Thyroid gland (tissue), 4 donors: Measurements from ENCODE around the gene PRRX1. TPM values are rescaled to one million over a fixed set of nuclear protein-coding genes. Genes with fewer than 3 reads are reported as not detected.
A peak's percentile ranks its signal among the peaks of the same experiment; 100 is the strongest.

Experiments
- DNase-seq, 2 donors: peaks; one replicate each; pipeline ENCODE4 v3.0.0-alpha.2; 2019
- H3K27ac ChIP-seq, 3 donors: fragments of 200-600 bp; sonication (generic); 1 replicate in 2 of 3; 2 replicates in 1 of 3; pipeline ENCODE4 v1.5.1; 2016 to 2019; ENCODE audit warnings: mild to moderate bottlenecking in 1 of 3, moderate library complexity in 1 of 3
- H3K27me3 ChIP-seq: fragments of 200-600 bp; sonication (generic); one replicate; pipeline ENCODE4 v1.5.1; 2019
- H3K36me3 ChIP-seq, 2 donors: fragments of 200-600 bp; sonication (generic); one replicate each; pipeline ENCODE4 v1.5.1; 2016 to 2019
- H3K4me1 ChIP-seq, 2 donors: fragments of 200-600 bp; sonication (generic); one replicate each; pipeline ENCODE4 v1.5.1; 2017 to 2019
- H3K4me3 ChIP-seq, 3 donors: fragments of 200-600 bp; sonication (generic); replicated peaks in 1 of 3; 1 replicate in 2 of 3; 2 replicates in 1 of 3; pipeline ENCODE4 v1.5.1; 2016; ENCODE audit warnings: mild to moderate bottlenecking in 1 of 3
- H3K9me3 ChIP-seq: fragments of 200-600 bp; sonication (generic); one replicate; pipeline ENCODE4 v1.5.1; 2017
- CTCF ChIP-seq, 6 experiments: fragments of 200-600 bp in 3 of 6; fragments of 450-650 bp in 3 of 6; sonication (generic) in 3 of 6; IDR thresholded peaks; one replicate each; pipeline ENCODE4 v1.5.1; 2016 to 2019; ENCODE audit warnings: antibody characterized with exemption in 6 of 6, mild to moderate bottlenecking in 2 of 6, inconsistent platforms in 1 of 6, moderate library complexity in 1 of 6
- POLR2A ChIP-seq, 2 donors: fragments of 450-650 bp; IDR thresholded peaks; one replicate each; pipeline ENCODE4 v1.6.1; 2017; ENCODE audit warnings: antibody characterized with exemption in 2 of 2, mild to moderate bottlenecking in 2 of 2, moderate library complexity in 1 of 2
- WGBS, 2 donors: methylation state at CpG; one replicate each; pipeline ENCODE4 v1.1.5; 2017; 5-methylcytosine and 5-hydroxymethylcytosine counted together
- intact Hi-C: fragments of 100-400 bp; cut with DNase I; formaldehyde crosslinking; loops from one replicate; pipeline ENCODE4 v1.15.1; 2023
- total RNA-seq, 4 donors: library from RNA; depleted of rRNA; stranded (reverse); fragments of >200 nt; gene quantifications; one replicate each; pipeline ENCODE4 v1.2.3, GENCODE V29; 2016

PRRX1 gene
- total RNA-seq, 4 donors from 2014 or later, result 56.4 to 87.3 (median 59.8) TPM

DNA sequence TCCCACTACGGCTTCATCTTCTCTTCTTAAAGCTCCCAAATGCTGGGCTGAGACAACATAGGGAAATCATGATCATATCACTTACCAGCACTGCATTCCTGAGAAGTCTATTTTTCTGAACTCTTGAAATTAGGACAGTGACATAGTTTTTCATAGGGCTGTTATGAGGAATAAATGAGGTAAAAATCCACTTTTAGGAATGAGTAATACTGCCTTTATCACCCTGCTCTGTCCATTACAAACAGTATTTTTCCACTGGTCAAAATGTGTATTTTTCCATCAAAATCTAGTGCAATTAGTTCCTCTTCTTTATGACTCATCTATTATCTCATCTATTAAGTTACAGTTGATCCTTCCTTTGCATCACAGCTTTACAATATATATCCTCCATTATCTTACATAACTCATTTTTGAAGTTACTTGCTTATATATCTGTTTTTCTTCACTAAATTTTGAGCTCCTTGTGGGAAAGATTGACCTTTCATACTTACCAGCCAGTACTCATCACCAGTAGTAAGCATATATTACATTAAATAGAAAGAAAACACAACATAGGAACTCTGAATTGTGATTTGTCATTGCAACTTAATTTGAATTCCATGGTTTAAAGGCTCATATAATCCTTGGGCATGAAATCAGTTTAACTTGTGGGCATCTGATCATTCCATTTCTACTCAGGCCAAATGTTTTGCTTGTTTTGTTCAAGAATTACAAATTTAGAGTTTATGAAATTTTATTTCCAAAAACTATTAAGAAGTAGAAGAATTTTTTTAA is 37.1 kb downstream of the PRRX1 start:
- H3K27ac ChIP-seq, result peak overlapping the region in 1 of 3 donors; percentile 70
- no peak for DNase-seq
- H3K27me3 ChIP-seq, result no peaks in the 10 kb centered on the region
- H3K4me1 ChIP-seq, result peaks cover 13 to 14% of the 10 kb centered on the region in 2 donors
- intact Hi-C loops, result no loop called here
- no peaks in the 10 kb centered on the region for H3K9me3 ChIP-seq
- 81 to 88% methylated on average over 1 of the region's 1 CpG for WGBS, 2 donors
- no peaks in the 10 kb centered on the region for H3K36me3 ChIP-seq
- TF ChIP-seq POLR2A (IDR thresholded peaks at IDR 0.05) (no peak), CTCF (IDR thresholded peaks at IDR 0.05) (no peak)
- H3K4me3 ChIP-seq, result no peak overlapping the region

DNA sequence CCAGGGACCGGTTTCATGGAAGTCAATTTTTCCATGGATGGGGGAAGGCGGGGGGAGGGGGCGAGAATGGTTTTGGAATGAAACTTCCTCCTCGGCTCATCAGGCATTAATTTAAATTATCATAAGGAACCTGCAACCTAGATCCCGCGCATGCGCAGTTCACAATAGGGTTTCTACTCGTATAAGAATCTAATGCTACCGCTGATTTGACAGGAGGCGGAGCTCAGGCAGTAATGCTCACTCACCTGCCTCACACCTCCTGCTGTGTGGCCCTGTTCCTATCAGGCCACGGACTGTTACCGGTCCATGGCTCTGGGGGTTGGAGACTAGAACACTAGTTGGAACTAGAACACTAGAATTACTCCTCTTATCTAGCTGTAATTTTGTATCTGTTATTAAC is 38.0 kb downstream of the PRRX1 start:
- H3K27ac ChIP-seq, result no peak overlapping the region
- no peak for DNase-seq
- TF ChIP-seq POLR2A (IDR thresholded peaks at IDR 0.05), result no peak
- no peaks in the 10 kb centered on the region for H3K36me3 ChIP-seq
- H3K27me3 ChIP-seq, result no peaks in the 10 kb centered on the region
- WGBS, 2 donors, result 89 to 91% methylated on average over 12 of the region's 12 CpGs
- H3K9me3 ChIP-seq, result no peaks in the 10 kb centered on the region
- H3K4me3 ChIP-seq, result no peak overlapping the region
- H3K4me1 ChIP-seq, result peaks cover 13 to 14% of the 10 kb centered on the region in 2 donors
- intact Hi-C loops, result no loop called here

DNA sequence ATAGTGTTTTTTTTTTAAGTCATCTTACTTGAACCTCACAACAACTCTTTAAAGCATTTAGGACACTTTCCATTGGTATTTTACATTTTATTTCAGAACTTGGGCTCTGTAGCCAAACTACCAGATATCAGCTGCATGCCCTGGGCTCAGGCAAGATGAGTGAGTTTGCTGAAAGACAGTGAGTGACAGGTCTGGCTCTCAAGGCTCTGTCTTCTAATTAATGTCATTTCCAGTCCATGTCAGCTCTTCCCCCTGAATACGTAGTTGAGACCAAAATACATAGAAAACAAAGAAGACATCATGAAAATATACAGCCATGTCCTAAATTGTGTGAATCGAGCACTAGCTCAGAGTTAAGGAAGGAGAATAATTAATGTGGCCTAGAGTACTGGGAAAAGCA is 39.7 kb downstream of the PRRX1 start:
- H3K36me3 ChIP-seq, result no peaks in the 10 kb centered on the region
- H3K27me3 ChIP-seq, result no peaks in the 10 kb centered on the region
- peaks cover 13 to 14% of the 10 kb centered on the region in 2 donors for H3K4me1 ChIP-seq
- intact Hi-C loops, result no loop called here
- DNase-seq, result no peak
- H3K9me3 ChIP-seq, result no peaks in the 10 kb centered on the region
- H3K27ac ChIP-seq, result no peak overlapping the region
- WGBS, 2 donors, result 88 to 93% methylated on average over 2 of the region's 2 CpGs
- H3K4me3 ChIP-seq, result no peak overlapping the region
- no peak for TF ChIP-seq CTCF (IDR thresholded peaks at IDR 0.05)
- no peak for TF ChIP-seq POLR2A (IDR thresholded peaks at IDR 0.05)

GRCh38 chr1:170704256-170704655 is 40.3 kb downstream of the PRRX1 start:
- TF ChIP-seq CTCF (IDR thresholded peaks at IDR 0.05), result no peak
- TF ChIP-seq POLR2A (IDR thresholded peaks at IDR 0.05), result no peak

DNA sequence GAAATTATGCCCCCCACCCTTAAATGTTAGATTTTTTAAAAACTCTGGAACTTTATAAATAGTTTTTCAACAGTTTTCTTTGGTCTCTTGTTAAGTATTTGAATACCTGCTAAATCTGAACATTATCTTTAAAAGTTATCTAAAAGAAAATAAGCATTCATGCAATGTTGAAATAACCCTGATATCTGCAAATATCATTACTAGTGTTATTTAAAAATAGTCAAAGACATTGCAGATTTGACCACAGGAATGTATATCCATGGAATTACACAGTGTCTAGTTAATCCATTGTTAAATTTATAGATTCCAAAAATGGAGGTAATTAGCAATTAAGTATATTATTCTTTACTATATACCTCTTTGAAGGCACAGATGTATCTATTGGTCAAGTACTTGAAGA is 42.0 kb downstream of the PRRX1 start:
- no peak for DNase-seq
- peaks cover 0 to 5% of the 10 kb centered on the region in 2 donors for H3K4me1 ChIP-seq
- H3K36me3 ChIP-seq, result no peaks in the 10 kb centered on the region
- no peaks in the 10 kb centered on the region for H3K9me3 ChIP-seq
- intact Hi-C loops, result no loop called here
- TF ChIP-seq POLR2A (IDR thresholded peaks at IDR 0.05) (no peak), CTCF (IDR thresholded peaks at IDR 0.05) (no peak)
- H3K4me3 ChIP-seq, result no peak overlapping the region
- H3K27ac ChIP-seq, result no peak overlapping the region
- H3K27me3 ChIP-seq, result no peaks in the 10 kb centered on the region

More at GRCh38 chr1:170704256-170704655, 40.3 kb downstream of the PRRX1 start:
- no peak overlapping the region for H3K27ac ChIP-seq
- peaks cover 10 to 11% of the 10 kb centered on the region in 2 donors for H3K4me1 ChIP-seq
- no peak overlapping the region for H3K4me3 ChIP-seq
- intact Hi-C loops, result no loop called here
- H3K27me3 ChIP-seq, result no peaks in the 10 kb centered on the region
- WGBS, 2 donors, result 86 to 88% methylated on average over 3 of the region's 3 CpGs
- no peak for DNase-seq
- no peaks in the 10 kb centered on the region for H3K36me3 ChIP-seq
- H3K9me3 ChIP-seq, result no peaks in the 10 kb centered on the region
